ENCODE data around the gene YTHDF1.

DNA sequence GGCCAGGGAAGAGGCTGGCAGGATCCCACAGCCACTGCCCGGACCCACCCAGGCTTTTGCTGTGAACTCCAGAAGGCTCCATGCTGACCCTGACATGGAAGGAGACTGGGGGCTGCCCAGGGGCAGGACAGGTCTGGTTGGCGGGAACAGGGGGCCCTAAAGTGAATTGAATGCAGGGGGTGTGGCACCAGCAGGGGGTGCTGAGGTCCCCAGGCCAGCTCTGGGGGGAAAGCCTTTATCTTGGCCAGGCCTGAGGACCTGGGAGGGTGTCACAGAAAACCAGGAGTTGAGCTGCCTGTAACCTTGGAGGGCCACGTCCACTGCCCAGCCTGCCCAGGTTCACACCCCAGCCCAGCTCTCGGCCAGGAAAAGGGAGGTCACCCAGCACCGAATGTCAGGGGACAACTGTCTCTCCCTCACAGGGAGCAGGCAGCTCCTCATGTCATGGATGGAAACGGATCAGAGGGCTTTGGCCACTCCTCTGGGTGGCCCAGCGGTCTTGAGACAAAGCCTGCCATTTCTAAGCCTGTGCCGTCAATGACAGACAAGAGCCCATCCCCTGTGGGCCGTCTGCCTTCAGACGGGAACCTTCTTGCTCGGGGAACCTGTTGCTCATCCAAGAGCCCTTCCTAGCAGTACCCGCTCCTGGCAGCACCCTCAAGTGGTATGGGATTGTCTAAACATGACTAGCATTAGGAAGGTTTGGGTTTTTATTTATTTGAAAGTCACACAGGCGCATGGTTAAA, 2.9 kb upstream of the YTHDF1 start:
- TF ChIP-seq CTCF (conservative IDR thresholded peaks at IDR 0.05) (no peak), EZH2 (IDR thresholded peaks at IDR 0.05; ENCODE audit: low read depth) (no peak)
